Fibroblast of lung (primary cell): ENCODE results near the gene SIK3. TPM values are rescaled to one million over a fixed set of nuclear protein-coding genes. Genes with fewer than 3 reads are reported as not detected.

Experiments used
- DNase-seq, 2 donors: peaks; one replicate each; pipeline versions ENCODE4 v3.0.0 to v3.0.0-alpha.2; 2010; ENCODE audit warnings: low read depth in 2 of 2
- H2AFZ ChIP-seq: 2 replicates; pipeline ENCODE4 v1.5.1; 2012; ENCODE audit warnings: low read length, control low read depth, inconsistent platforms
- H3K27ac ChIP-seq: 2 replicates; pipeline ENCODE4 v1.5.1; 2011; ENCODE audit warnings: low read length, control low read depth; ENCODE audit not compliant: insufficient read depth
- H3K27me3 ChIP-seq: 2 replicates; pipeline ENCODE4 v1.5.1; 2011; ENCODE audit warnings: mild to moderate bottlenecking, low read length; ENCODE audit not compliant: control insufficient read depth, insufficient read depth
- H3K36me3 ChIP-seq: 2 replicates; pipeline ENCODE4 v1.5.1; 2011; ENCODE audit warnings: low read length; ENCODE audit not compliant: control insufficient read depth, insufficient read depth
- H3K4me1 ChIP-seq: 2 replicates; pipeline ENCODE4 v1.5.1; 2011; ENCODE audit warnings: low read length; ENCODE audit not compliant: control insufficient read depth, insufficient read depth; ENCODE audit errors: extremely low read depth
- H3K4me2 ChIP-seq: 2 replicates; pipeline ENCODE4 v1.5.1; 2011; ENCODE audit warnings: low read length, control low read depth; ENCODE audit not compliant: insufficient read depth; ENCODE audit errors: extremely low read depth
- H3K4me3 ChIP-seq, 4 experiments: fragments of 200-600 bp in 1 of 4; sonication (generic) in 1 of 4; replicated peaks in 1 of 4; 2 replicates each; pipeline ENCODE4 v1.5.1; 2011 to 2016; ENCODE audit warnings: low read length in 4 of 4, low read depth in 3 of 4, mild to moderate bottlenecking in 3 of 4, control low read depth in 2 of 4, inconsistent platforms in 1 of 4, mixed read lengths in 1 of 4; ENCODE audit not compliant: insufficient read depth in 1 of 4; ENCODE audit errors: control extremely low read depth in 1 of 4
- H3K79me2 ChIP-seq: 2 replicates; pipeline ENCODE4 v1.5.1; 2012; ENCODE audit warnings: mild to moderate bottlenecking, low read length, inconsistent platforms; ENCODE audit not compliant: control insufficient read depth, insufficient read depth
- H3K9ac ChIP-seq: 2 replicates; pipeline ENCODE4 v1.5.1; 2011; ENCODE audit warnings: mild to moderate bottlenecking, low read length, control low read depth; ENCODE audit not compliant: insufficient read depth
- H3K9me3 ChIP-seq: 2 replicates; pipeline ENCODE4 v1.5.1; 2012; ENCODE audit warnings: low read depth, low read length; ENCODE audit not compliant: control insufficient read depth, insufficient read depth
- H4K20me1 ChIP-seq: 2 replicates; pipeline ENCODE4 v1.5.1; 2011; ENCODE audit warnings: low read length; ENCODE audit not compliant: control insufficient read depth, insufficient read depth; ENCODE audit errors: extremely low read depth
- CTCF ChIP-seq, 2 donors: IDR thresholded peaks in 1 of 2; conservative IDR thresholded peaks in 1 of 2; 1 replicate in 1 of 2; 2 replicates in 1 of 2; pipeline ENCODE4 v1.5.1; 2011 to 2012; ENCODE audit warnings: low read length in 2 of 2, control low read depth in 1 of 2, inconsistent platforms in 1 of 2, low read depth in 1 of 2, mild to moderate bottlenecking in 1 of 2
- EZH2 ChIP-seq: IDR thresholded peaks from 2 replicates; pipeline ENCODE4 v1.5.1; 2012; ENCODE audit warnings: low read length, control low read depth, mild to moderate bottlenecking; ENCODE audit errors: missing control alignments
- polyA plus RNA-seq, 2 donors: library from polyadenylated mRNA; depleted of rRNA in 1 of 2; stranded (reverse) in 1 of 2; unstranded in 1 of 2; fragments of >200 nt; gene quantifications; 2 replicates each; pipeline ENCODE4 v1.2.1, GENCODE V29; 2011 to 2012; ENCODE audit warnings: missing spikeins in 1 of 2
- total RNA-seq: library from RNA; depleted of rRNA; stranded (reverse); fragments of >200 nt; gene quantifications from 2 replicates; pipeline ENCODE4 v1.2.1, GENCODE V29; 2014

The SIK3 gene
- total and polyA plus RNA-seq, 2 donors (not counting 1 experiment from before 2014, with no cell fraction given), result 7.1 to 22.8 TPM

DNA sequence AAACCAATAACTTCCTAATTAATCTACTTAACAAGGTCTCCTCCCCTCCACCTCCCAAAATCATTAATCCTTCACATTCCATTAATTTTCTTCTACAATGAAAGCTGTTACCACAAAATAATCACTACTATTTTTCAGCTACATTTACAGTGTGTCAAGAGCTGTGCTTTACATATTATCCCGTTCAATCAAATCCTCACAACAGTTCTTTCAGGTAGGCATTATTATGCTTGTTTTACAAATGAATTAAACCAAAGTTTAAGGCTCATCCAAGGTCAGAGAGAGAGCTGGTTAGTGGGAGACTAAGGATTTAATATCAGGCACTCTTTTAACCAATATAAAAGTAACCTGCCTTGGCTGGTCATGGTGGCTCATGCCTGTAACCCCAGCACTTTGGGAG is 107.4 kb downstream of the SIK3 start:
- Histone ChIP-seq H3K4me3 (no peak overlapping the region), H3K36me3 (no peaks in the 10 kb centered on the region), H2AFZ (no peak overlapping the region), H3K27ac (no peak overlapping the region), H3K4me2 (no peak overlapping the region), H4K20me1 (no peaks in the 10 kb centered on the region), H3K9ac (no peak overlapping the region), H3K4me1 (peaks cover 18% of the 10 kb centered on the region), H3K79me2 (peaks cover 8% of the 10 kb centered on the region), H3K27me3 (no peaks in the 10 kb centered on the region), H3K9me3 (no peaks in the 10 kb centered on the region)
- TF ChIP-seq CTCF (conservative IDR thresholded peaks at IDR 0.05 in 1 of 2, IDR thresholded peaks at IDR 0.05 in 1 of 2; ENCODE audit: low read depth in 1 of 2, low read length in 2 of 2), result no peak
- no peak for TF ChIP-seq EZH2
- DNase-seq, result peak in 1 of 2 donors; percentile 15

- no peaks in the 10 kb centered on the region for H3K36me3 ChIP-seq
- peak overlapping the region; percentile 65 for H3K4me2 ChIP-seq
- no peak overlapping the region for H3K4me3 ChIP-seq
- H3K9ac ChIP-seq, result no peak overlapping the region
- no peaks in the 10 kb centered on the region for H3K27me3 ChIP-seq
- H2AFZ ChIP-seq, result no peak overlapping the region
- TF ChIP-seq EZH2 (no peak), CTCF (conservative IDR thresholded peaks at IDR 0.05 in 1 of 2, IDR thresholded peaks at IDR 0.05 in 1 of 2; ENCODE audit: low read depth in 1 of 2, low read length in 2 of 2) (no peak)
- H3K79me2 ChIP-seq, result peaks cover 8% of the 10 kb centered on the region
- peak overlapping the region; percentile 31 for H3K27ac ChIP-seq
- no peaks in the 10 kb centered on the region for H4K20me1 ChIP-seq
- H3K9me3 ChIP-seq, result no peaks in the 10 kb centered on the region
- peaks cover 22% of the 10 kb centered on the region for H3K4me1 ChIP-seq
- DNase-seq, result peak; percentile 90 to 97
Observed at GRCh38 chr11:116990061-116990473, 108.2 kb downstream of the SIK3 start.

DNA sequence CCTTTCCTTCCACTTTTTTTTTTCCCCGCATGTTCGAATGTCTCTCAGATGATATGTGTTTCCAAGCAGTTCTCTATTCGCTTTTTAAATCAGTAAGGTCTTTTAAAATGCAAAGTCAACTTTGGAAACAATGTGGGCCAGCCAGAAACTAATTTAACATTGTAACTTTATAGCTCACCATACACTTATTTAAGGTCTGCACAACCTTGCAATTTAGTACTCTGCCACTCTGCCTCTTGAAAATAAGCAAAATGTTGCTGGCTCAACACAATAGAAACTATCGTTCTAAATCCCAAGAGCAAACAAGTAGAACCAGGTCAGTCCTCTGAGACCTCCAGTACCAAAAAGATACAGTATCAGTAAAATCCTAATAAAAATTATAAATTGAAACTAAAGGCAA is 109.0 kb downstream of the SIK3 start:
- no peak overlapping the region for H3K4me2 ChIP-seq
- no peak for DNase-seq
- H3K9me3 ChIP-seq, result no peaks in the 10 kb centered on the region
- no peak overlapping the region for H2AFZ ChIP-seq
- H3K36me3 ChIP-seq, result no peaks in the 10 kb centered on the region
- H3K4me3 ChIP-seq, result no peak overlapping the region
- peaks cover 7% of the 10 kb centered on the region for H3K79me2 ChIP-seq
- TF ChIP-seq EZH2 (no peak), CTCF (conservative IDR thresholded peaks at IDR 0.05 in 1 of 2, IDR thresholded peaks at IDR 0.05 in 1 of 2; ENCODE audit: low read depth in 1 of 2, low read length in 2 of 2) (no peak)
- peaks cover 28% of the 10 kb centered on the region for H3K4me1 ChIP-seq
- H4K20me1 ChIP-seq, result no peaks in the 10 kb centered on the region
- H3K27ac ChIP-seq, result no peak overlapping the region
- no peak overlapping the region for H3K9ac ChIP-seq
- no peaks in the 10 kb centered on the region for H3K27me3 ChIP-seq
